Neural cell (in vitro differentiated cells): Measurements from ENCODE around the gene MED16. TPM values are rescaled to one million over a fixed set of nuclear protein-coding genes. Genes with fewer than 3 reads are reported as not detected.
A peak's percentile ranks its signal among the peaks of the same experiment; 100 is the strongest.

Source experiments
- H2AFZ ChIP-seq: fragments of 200-600, 300-800 bp; sonication (generic), shearing (Covaris generic); 2 replicates; pipeline ENCODE4 v1.6.0; 2014; ENCODE audit warnings: low read depth, mild to moderate bottlenecking, antibody characterized with exemption, low read length, moderate library complexity
- H3F3A ChIP-seq: fragments of 200-600 bp; shearing (Covaris generic); 2 replicates; pipeline ENCODE4 v1.6.1; 2016; ENCODE audit warnings: mild to moderate bottlenecking, moderate library complexity, mixed read lengths, antibody characterized with exemption, low read length; ENCODE audit not compliant: insufficient read depth, poor library complexity, severe bottlenecking
- H3K27ac ChIP-seq: fragments of 200-600, 300-800 bp; sonication (generic), shearing (Covaris generic); 2 replicates; pipeline ENCODE4 v1.5.1; 2014; ENCODE audit warnings: mild to moderate bottlenecking, low read length, moderate library complexity
- H3K27me3 ChIP-seq: fragments of 300-800, 200-600 bp; sonication (generic), shearing (Covaris generic); 2 replicates; pipeline ENCODE4 v1.6.0; 2014; ENCODE audit warnings: mild to moderate bottlenecking, low read depth, low read length, moderate library complexity; ENCODE audit not compliant: insufficient read depth
- H3K36me3 ChIP-seq: fragments of 300-800, 200-600 bp; sonication (generic), shearing (Covaris generic); 2 replicates; pipeline ENCODE4 v1.5.1; 2014; ENCODE audit warnings: mild to moderate bottlenecking, antibody characterized with exemption, low read length, moderate library complexity; ENCODE audit not compliant: insufficient read depth
- H3K4me2 ChIP-seq: fragments of 300-800, 200-600 bp; sonication (generic), shearing (Covaris generic); 2 replicates; pipeline ENCODE4 v1.6.0; 2014; ENCODE audit warnings: mild to moderate bottlenecking, low read length
- H3K4me3 ChIP-seq: fragments of 300-800, 200-600 bp; sonication (generic), shearing (Covaris generic); 2 replicates; pipeline ENCODE4 v1.5.1; 2014; ENCODE audit warnings: mild to moderate bottlenecking, low read length, moderate library complexity
- H3K79me2 ChIP-seq: fragments of 200-600 bp; shearing (Covaris generic); replicated peaks from 2 replicates; pipeline ENCODE4 v1.6.0; 2014; ENCODE audit warnings: mild to moderate bottlenecking, low read length, moderate library complexity; ENCODE audit not compliant: insufficient read depth
- H3K9ac ChIP-seq: fragments of 300-800, 200-600 bp; sonication (generic), shearing (Covaris generic); 2 replicates; pipeline ENCODE4 v1.6.1; 2016; ENCODE audit warnings: mild to moderate bottlenecking, low read length, mixed read lengths
- H3K9me2 ChIP-seq: fragments of 200-600 bp; shearing (Covaris generic); 2 replicates; pipeline ENCODE4 v1.6.1; 2016; ENCODE audit warnings: mild to moderate bottlenecking, low read length, mixed read lengths; ENCODE audit not compliant: insufficient read depth
- H3K9me3 ChIP-seq: fragments of 200-600, 300-800 bp; sonication (generic), shearing (Covaris generic); 2 replicates; pipeline ENCODE4 v1.6.1; 2016; ENCODE audit warnings: mild to moderate bottlenecking, mixed run types, low read length, moderate library complexity, mixed read lengths
- H4K20me1 ChIP-seq: fragments of 200-600 bp; shearing (Covaris generic); 2 replicates; pipeline ENCODE4 v1.6.1; 2016; ENCODE audit warnings: mild to moderate bottlenecking, mixed run types; ENCODE audit not compliant: insufficient read depth
- CTCF ChIP-seq: fragments of 450-650 bp; IDR thresholded peaks from 2 replicates; pipeline ENCODE4 v1.5.1; 2014; ENCODE audit warnings: antibody characterized with exemption, mild to moderate bottlenecking, moderate library complexity; ENCODE audit not compliant: poor library complexity, severe bottlenecking
- EP300 ChIP-seq: fragments of 450-650 bp; conservative IDR thresholded peaks from 2 replicates; pipeline ENCODE4 v1.6.1; 2014; ENCODE audit warnings: antibody characterized with exemption, mild to moderate bottlenecking, moderate library complexity; ENCODE audit not compliant: poor library complexity, severe bottlenecking
- EZH2 ChIP-seq: fragments of 200-600, 300-800 bp; shearing (Covaris generic), sonication (generic); IDR thresholded peaks from 2 replicates; pipeline ENCODE4 v1.6.1; 2014; ENCODE audit warnings: antibody characterized with exemption, low read length, borderline replicate concordance, mild to moderate bottlenecking; ENCODE audit not compliant: insufficient read depth, poor library complexity, severe bottlenecking
- MXI1 ChIP-seq: fragments of 450-650 bp; conservative IDR thresholded peaks from 2 replicates; pipeline ENCODE4 v1.6.1; 2014; ENCODE audit warnings: antibody characterized with exemption, mild to moderate bottlenecking; ENCODE audit not compliant: poor library complexity, severe bottlenecking
- POLR2AphosphoS5 ChIP-seq: IDR thresholded peaks from 2 replicates; pipeline ENCODE4 v1.6.1; 2012
- RAD21 ChIP-seq: fragments of 450-650 bp; conservative IDR thresholded peaks from 2 replicates; pipeline ENCODE4 v1.6.1; 2014; ENCODE audit warnings: antibody characterized with exemption, mild to moderate bottlenecking, moderate library complexity
- REST ChIP-seq: IDR thresholded peaks from 2 replicates; pipeline ENCODE4 v1.6.1; 2012; ENCODE audit warnings: borderline replicate concordance
- SMC3 ChIP-seq: fragments of 450-650 bp; conservative IDR thresholded peaks from 2 replicates; pipeline ENCODE4 v1.6.1; 2014; ENCODE audit warnings: antibody characterized with exemption, mild to moderate bottlenecking, moderate library complexity; ENCODE audit not compliant: poor library complexity
- TAF1 ChIP-seq: IDR thresholded peaks from 2 replicates; pipeline ENCODE4 v1.6.1; 2012; ENCODE audit warnings: low read depth
- polyA plus RNA-seq: library from polyadenylated mRNA; depleted of rRNA; stranded (reverse); fragments of >200 nt; gene quantifications from 2 replicates; pipeline ENCODE4 v1.2.3, GENCODE V29; 2014

MED16 gene
- polyA plus RNA-seq, 1 donor from 2014 or later, result 13.3 TPM

DNA sequence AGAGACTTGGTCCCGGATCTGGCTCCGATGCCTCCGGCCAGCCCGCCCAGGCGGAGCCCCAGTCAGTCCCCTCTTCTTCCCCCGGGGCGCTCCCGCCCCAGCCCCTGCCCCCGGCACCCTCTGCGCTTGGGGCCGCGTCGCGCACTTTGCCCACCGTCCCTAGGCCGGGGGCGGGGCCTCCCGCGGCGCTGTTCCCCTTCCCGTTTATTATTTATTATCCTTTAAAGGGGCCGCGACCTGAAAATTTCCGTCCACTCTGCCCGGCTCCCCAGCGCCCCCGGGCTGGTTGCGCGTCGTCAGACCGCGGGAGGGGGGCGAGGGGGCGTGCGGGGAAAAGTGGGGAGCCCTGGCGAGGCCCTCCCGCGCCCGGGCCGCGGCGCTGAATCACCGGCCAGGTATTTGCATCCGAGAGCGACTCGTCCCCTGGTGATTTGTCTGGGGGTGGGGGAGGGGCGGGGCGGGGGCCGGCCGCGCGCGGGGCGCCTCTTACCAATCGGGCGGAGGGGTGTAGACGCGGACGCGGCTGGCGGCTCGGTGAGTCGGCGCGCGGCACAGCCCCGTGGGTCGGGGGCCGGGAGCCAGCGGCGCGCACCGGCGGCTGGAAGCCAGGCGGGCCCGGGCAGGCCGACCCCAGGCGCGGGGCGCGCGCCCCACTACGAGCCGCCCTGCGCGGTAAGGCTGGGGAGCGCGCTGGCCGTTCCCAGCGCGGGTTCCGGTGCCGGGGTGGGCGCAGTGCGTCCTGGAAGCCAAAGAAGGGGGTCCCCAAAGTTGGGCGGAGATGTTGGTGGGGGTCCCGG, 32.7 kb upstream of the MED16 start, which contains the start of gene ARID3A (continued):
- TF ChIP-seq CTCF (no peak), MXI1 (peak; percentile 3)

- peak overlapping the region; percentile 82 for H3K27ac ChIP-seq
- H3K79me2 ChIP-seq, result peaks cover 11% of the 10 kb centered on the region
- H3K9me2 ChIP-seq, result no peaks in the 10 kb centered on the region
- H2AFZ ChIP-seq, result peak overlapping the region; percentile 21
- no peaks in the 10 kb centered on the region for H4K20me1 ChIP-seq
- no peaks in the 10 kb centered on the region for H3K36me3 ChIP-seq
- no peaks in the 10 kb centered on the region for H3F3A ChIP-seq
- peak overlapping the region; percentile 85 for H3K9ac ChIP-seq
- H3K4me2 ChIP-seq, result no peak overlapping the region
- peak overlapping the region; percentile 84 for H3K4me3 ChIP-seq
- H3K27me3 ChIP-seq, result peaks cover 13% of the 10 kb centered on the region
- no peaks in the 10 kb centered on the region for H3K9me3 ChIP-seq
- TF ChIP-seq TAF1, result no peak
- TF ChIP-seq MXI1, result peak; percentile 45
These were observed 32.1 kb upstream of the MED16 start for GRCh38 chr19:925087-925525.

DNA sequence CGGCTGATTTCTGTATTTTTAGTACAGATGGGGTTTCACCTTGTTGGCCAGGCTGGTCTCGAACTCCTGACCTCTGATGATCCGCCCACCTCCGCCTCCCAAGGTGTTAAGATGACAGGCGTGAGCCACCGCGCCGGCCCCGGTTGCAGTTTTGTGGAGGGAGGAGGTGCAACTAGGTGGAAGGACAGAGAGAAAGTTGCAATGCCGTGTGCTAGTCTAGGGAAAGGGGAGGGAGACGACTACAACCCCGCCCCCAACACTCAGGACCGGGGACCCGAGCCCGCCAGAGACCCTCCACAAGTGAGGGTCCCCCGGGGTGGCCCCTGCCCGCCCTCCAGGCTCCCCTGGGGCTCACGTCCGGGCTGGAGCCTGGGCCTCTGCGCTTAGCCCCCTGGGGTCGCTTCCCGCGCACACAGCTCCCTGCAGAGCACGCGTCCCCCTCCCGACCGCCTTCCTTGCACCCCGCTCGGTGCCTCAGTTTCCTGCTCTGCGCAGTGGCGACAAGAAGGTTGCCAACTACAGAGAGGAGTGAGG, 31.6 kb upstream of the MED16 start:
- Histone ChIP-seq H3F3A (no peaks in the 10 kb centered on the region), H3K27me3 (peaks cover 18% of the 10 kb centered on the region), H2AFZ (no peak overlapping the region), H3K9me3 (no peaks in the 10 kb centered on the region), H3K9me2 (no peaks in the 10 kb centered on the region), H3K4me2 (no peak overlapping the region), H4K20me1 (no peaks in the 10 kb centered on the region), H3K79me2 (peaks cover 11% of the 10 kb centered on the region), H3K9ac (peak overlapping the region; percentile 85), H3K36me3 (no peaks in the 10 kb centered on the region), H3K4me3 (peak overlapping the region; percentile 84), H3K27ac (no peak overlapping the region)
- TF ChIP-seq CTCF (no peak), EP300 (no peak), REST (no peak), RAD21 (no peak), MXI1 (no peak), EZH2 (no peak), SMC3 (no peak), POLR2AphosphoS5 (no peak), TAF1 (no peak)
